Tibial nerve (tissue), 4 donors: ENCODE measurements around the gene ZNF280B.

Source experiments
- CTCF ChIP-seq, 5 experiments: fragments of 200-600 bp in 3 of 5; fragments of 450-650 bp in 2 of 5; sonication (generic) in 3 of 5; IDR thresholded peaks; one replicate each; pipeline ENCODE4 v1.5.1; 2016 to 2019; ENCODE audit warnings: antibody characterized with exemption in 5 of 5, mild to moderate bottlenecking in 3 of 5, moderate library complexity in 2 of 5
- EP300 ChIP-seq, 2 donors: sonication (generic); formaldehyde crosslinking; IDR thresholded peaks; one replicate each; pipeline ENCODE4 v1.6.1; 2017; ENCODE audit warnings: antibody characterized with exemption in 2 of 2, mild to moderate bottlenecking in 1 of 2
- POLR2A ChIP-seq, 2 donors: fragments of 450-650 bp; IDR thresholded peaks; one replicate each; pipeline ENCODE4 v1.6.1; 2017; ENCODE audit warnings: antibody characterized with exemption in 2 of 2, mild to moderate bottlenecking in 2 of 2, moderate library complexity in 2 of 2

- TF ChIP-seq CTCF (IDR thresholded peaks at IDR 0.05) (no peak), POLR2A (IDR thresholded peaks at IDR 0.05) (no peak), EP300 (IDR thresholded peaks at IDR 0.05) (no peak)
These were observed 45.6 kb downstream of the ZNF280B start for GRCh38 chr22:22462813-22463567.
